ENCODE results near the gene GCNA.

GCNA gene, protein sequence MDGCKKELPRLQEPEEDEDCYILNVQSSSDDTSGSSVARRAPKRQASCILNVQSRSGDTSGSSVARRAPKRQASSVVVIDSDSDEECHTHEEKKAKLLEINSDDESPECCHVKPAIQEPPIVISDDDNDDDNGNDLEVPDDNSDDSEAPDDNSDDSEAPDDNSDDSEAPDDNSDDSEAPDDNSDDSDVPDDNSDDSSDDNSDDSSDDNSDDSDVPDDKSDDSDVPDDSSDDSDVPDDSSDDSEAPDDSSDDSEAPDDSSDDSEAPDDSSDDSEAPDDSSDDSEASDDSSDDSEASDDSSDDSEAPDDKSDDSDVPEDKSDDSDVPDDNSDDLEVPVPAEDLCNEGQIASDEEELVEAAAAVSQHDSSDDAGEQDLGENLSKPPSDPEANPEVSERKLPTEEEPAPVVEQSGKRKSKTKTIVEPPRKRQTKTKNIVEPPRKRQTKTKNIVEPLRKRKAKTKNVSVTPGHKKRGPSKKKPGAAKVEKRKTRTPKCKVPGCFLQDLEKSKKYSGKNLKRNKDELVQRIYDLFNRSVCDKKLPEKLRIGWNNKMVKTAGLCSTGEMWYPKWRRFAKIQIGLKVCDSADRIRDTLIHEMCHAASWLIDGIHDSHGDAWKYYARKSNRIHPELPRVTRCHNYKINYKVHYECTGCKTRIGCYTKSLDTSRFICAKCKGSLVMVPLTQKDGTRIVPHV

DNA sequence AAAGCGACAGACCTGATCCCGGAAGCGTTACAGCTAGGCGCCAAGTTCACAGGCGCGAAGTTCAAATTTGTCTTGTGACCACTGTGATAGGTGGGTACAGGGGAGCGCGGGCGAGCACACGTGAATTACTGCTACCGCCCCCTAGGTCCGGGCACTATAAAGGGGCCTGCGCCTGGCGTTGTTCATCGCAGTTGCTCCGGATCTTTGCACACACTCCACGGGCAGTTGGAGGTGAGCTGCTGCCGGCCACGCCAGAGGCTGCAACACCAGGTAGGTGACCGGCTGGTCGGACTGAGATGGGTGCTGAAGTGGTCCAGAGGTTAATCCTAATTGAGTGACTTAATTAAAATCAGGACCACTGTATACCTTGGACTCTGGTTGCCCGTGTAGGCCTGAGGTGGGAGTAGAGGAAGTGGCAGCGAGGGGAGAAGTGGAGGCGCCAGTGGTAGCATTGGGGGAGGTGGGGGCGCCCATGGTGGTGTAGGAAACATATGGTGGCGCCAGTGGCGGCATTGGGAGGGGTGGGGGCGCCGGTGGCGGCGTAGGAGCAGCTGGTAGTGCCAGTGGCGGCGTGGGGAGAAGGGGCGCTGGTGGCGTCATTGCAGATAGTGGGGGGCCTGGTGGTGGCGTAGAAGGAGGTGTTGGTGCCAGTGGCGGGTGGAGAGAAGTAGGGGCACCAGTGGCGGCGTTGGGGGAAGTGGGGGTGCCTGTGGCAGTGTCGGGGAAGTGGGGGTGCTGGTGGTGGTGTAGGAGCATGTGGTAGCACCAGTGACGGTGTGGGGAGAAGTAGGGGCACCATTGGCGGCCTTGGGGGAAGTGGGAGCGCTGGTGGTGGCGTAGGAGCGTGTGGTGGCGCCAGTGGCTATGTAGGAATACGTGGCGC, at the start of gene GCNA:
TSS of gene GCNA (plus strand) at position 185 of the 883 bp plus-strand sequence. CDS start 2,385 bp downstream, outside the sequence.
- TF ChIP-seq, protein P1, sequence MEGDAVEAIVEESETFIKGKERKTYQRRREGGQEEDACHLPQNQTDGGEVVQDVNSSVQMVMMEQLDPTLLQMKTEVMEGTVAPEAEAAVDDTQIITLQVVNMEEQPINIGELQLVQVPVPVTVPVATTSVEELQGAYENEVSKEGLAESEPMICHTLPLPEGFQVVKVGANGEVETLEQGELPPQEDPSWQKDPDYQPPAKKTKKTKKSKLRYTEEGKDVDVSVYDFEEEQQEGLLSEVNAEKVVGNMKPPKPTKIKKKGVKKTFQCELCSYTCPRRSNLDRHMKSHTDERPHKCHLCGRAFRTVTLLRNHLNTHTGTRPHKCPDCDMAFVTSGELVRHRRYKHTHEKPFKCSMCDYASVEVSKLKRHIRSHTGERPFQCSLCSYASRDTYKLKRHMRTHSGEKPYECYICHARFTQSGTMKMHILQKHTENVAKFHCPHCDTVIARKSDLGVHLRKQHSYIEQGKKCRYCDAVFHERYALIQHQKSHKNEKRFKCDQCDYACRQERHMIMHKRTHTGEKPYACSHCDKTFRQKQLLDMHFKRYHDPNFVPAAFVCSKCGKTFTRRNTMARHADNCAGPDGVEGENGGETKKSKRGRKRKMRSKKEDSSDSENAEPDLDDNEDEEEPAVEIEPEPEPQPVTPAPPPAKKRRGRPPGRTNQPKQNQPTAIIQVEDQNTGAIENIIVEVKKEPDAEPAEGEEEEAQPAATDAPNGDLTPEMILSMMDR (conservative IDR thresholded peaks at IDR 0.05; ENCODE audit: low read depth, low read length): no peak
- DNase-seq (ENCODE audit: low read depth): no peak

DNA sequence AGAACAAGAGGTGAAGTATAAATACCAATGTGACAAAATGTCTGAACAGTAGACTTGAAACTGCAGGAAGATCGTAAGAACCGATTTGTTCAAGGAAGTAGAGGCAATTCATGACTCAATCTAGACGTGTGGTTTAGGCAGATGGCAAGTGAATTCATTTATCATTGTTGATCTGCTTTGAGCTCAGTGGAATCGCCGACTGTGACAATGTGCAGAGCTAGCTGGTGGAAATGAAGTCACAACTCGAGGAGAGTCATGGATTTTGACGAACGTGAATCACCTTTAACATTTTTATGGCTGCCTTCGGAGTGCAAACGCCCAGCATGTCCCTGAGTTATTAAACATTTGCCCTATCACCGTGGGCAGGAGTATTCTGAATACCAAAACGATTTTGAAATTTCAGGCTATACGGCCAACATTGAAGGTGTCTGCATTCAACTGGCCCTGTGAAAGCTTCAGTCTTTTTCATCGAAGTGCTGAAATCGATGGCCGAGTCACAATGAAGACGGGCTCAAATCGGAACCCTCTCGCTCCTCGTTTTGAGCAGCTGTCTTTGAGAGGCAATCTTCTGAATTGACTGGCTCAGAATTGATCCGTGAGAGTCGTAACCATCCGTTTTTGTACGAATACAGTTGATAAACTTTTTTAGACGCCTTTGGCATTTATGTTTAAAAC, 46.0 kb upstream of the GCNA start:
- H3K4me3 ChIP-seq (ENCODE audit: low read length): peak overlapping the region; percentile 95
- TF ChIP-seq, protein P1 (conservative IDR thresholded peaks at IDR 0.05; ENCODE audit: low read depth, low read length): no peak
- no peak for DNase-seq (ENCODE audit: low read depth)

More for the DNA sequence above, at the start of gene GCNA:
- H3K4me3 ChIP-seq (ENCODE audit: low read length): no peak within 1 kb of the TSS

DNA sequence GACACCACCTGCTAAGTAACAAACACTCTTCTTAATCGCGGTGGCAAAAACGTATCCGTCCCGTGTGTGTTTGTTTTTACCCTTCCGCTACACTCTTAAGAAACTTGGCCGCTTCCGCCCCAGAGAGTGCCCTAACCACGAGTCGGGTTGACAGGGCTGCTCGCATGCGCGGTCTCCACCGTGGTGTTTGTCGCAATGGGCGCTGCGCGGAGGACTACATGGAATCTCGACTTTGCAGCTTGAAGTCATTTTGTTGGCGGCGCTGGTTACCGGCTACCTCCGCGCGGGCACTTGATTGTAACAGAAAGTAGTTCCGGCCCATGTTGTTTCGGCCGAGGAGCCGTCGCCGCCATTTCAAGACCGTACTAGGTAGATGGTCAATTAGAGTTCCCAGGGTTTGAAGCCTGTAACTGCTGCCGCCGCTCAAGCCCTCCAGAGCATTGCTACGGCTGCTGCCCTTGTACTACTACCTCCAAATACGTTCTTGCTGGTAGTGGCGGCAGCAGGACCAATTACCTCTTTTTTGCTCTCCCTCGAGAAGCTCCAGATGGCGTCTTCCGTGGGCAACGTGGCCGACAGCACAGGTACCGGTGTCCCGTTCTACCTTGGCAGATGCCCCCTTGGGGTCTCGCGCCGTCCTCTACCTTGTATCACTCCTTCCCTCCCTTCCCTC, 45.3 kb upstream of the GCNA start, which contains the start of gene OGT:
TSS of gene OGT (plus strand) at position 352 of the 673 bp plus-strand sequence. CDS start at position 548, 196 bp downstream.
- peak within 1 kb of the TSS; percentile 95 for H3K4me3 ChIP-seq (ENCODE audit: low read length)
- DNase-seq (ENCODE audit: low read depth): peak; percentile 92
- TF ChIP-seq, protein P1 (conservative IDR thresholded peaks at IDR 0.05; ENCODE audit: low read depth, low read length): no peak

DNA sequence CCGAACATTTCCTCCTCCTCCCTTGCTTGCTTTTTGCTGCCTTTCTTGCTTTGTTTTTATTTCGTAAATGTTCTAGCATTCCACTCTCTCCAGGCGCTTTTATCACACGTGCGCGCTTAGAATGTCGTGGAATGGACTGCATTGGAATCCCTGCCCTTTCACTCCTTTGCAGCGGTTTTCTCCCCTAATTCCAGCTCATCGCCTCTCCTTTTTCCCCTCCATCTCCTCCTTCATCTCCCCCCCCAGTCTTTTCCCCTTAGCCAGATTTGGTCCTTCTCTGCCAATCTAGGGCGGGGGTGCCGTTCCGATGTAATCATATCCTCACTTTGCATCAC, 44.8 kb upstream of the GCNA start:
- TF ChIP-seq, protein P1 (conservative IDR thresholded peaks at IDR 0.05; ENCODE audit: low read depth, low read length): no peak
- peak overlapping the region; percentile 95 for H3K4me3 ChIP-seq (ENCODE audit: low read length)
- DNase-seq (ENCODE audit: low read depth): no peak

DNA sequence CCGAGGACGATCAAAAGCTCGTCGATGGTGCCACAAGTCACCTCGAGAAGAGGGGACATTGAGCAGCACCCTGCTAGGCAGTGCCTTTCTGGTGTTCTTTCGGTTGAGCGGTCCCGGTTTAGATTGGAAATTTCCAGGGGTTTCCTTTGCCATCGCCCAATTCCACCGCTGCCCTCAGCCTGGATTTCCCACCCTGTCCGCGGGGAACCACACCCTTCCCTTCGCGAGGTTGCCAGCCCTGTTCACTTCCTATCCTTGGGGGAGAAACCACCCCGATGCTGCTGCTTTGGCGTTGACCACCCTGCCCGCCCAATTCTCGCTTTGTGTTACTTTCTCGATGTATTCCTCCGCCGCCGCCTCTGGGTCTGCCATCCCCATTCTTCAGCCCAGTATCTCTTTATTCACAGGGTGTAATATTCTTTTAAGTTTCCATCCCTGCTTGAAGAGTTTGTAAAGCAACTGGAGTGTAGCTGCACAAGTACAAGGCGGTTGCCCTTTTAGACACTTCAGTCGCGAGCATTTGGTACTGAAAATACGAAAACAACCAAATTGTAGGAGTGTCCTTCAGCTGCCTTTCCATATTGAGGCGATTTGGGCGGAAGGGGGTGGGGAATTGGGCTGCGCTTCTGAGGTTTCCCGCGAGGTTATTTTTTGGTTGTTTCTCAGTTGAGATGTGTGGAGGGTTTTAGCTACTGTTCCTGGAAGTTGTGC, 44.2 kb upstream of the GCNA start:
- H3K4me3 ChIP-seq (ENCODE audit: low read length): peak overlapping the region; percentile 95
- TF ChIP-seq, protein P1 (conservative IDR thresholded peaks at IDR 0.05; ENCODE audit: low read depth, low read length): no peak
- no peak for DNase-seq (ENCODE audit: low read depth)

All from retinal pigment epithelial cell (primary cell).